DMS114 treated with DMSO at 0.1 percent for 48 hours (cell line): ENCODE results near the gene GAL.

Source experiments
- DNase-seq: peaks from one replicate; lab custom pipeline; 2025; ENCODE audit not compliant: unreplicated experiment; lab: John Stamatoyannopoulos, UW

Gene GAL

DNA sequence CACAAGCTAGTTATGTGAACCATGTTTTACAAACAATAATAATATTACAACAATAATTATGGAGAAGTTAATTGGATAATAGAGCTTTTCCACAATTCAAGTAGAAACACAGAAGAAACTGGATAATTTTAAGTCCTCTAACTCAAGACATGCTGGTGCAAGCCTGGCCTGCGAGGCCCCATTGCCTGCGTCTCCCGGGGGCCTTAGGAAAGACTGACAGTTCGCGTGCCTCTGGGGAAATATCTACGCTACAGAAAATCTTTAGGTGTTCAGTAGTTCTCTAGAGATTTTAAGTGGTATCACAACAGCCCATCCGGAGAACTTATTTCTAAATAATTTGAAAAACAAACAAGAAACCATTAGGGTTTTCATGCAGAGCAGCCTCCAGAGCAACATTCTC is 23.2 kb downstream of the GAL start:
- no peak for DNase-seq

GRCh38 chr11:68709062-68709461 is 24.7 kb downstream of the GAL start:
- no peak for DNase-seq

- no peak for DNase-seq
These were observed 26.1 kb downstream of the GAL start for GRCh38 chr11:68710409-68710808.

DNA sequence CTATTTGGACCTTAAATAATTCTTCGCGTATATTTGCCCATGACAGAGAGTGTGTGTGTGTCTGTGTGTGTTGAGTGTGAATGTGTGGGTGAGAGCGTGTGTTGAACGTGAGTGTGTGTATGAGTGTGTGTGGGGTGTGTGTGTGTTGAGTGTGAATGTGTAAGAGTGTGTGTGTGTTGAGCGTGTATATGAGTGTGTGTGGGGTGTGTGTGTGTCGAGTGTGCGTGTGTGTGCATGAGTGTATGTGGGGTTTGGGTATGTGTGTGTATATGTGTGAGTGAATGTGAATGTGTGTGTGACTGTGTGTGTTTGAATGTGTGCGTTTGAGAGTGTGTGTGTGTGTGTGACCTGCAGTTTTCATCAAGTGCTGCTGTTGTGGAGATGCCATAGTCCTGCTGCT is 26.8 kb downstream of the GAL start:
- DNase-seq: no peak

DNA sequence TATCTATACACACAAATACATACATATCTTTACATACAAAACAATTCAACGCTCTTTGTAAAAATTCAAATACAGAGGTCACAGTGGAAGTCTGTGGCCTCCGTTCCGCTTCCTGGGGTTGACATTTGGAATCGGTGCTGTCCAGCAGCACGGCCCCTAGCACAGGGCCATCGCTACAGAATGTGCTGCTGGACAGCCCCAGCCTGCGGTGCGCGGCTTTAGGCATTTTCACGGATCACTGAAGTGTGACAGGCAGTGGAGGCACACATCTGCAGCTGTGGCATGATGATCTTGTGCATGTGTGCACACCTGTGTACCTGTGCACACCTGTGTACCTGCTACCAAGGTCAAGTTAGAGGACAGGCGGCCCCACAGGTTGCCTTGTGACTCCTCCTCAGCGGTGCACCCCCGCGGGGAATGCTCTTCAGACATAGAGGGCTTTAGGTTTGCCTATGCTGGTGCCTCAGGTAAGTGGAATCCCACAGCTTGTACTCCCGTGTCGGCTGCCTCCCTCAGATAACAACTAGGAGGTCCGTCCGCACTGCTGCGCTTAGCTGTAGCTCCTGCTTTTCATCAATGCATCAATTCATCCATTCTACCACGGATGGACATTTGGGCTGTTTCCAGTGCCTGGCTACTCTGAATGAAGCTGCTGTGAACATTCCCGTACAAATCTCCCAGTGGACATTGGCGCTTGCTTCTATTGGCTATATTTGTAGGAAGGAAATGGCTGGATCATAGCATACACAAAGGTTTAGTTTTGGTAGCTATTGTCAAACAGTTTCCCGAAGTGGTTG is 29.9 kb downstream of the GAL start:
- no peak for DNase-seq

DNA sequence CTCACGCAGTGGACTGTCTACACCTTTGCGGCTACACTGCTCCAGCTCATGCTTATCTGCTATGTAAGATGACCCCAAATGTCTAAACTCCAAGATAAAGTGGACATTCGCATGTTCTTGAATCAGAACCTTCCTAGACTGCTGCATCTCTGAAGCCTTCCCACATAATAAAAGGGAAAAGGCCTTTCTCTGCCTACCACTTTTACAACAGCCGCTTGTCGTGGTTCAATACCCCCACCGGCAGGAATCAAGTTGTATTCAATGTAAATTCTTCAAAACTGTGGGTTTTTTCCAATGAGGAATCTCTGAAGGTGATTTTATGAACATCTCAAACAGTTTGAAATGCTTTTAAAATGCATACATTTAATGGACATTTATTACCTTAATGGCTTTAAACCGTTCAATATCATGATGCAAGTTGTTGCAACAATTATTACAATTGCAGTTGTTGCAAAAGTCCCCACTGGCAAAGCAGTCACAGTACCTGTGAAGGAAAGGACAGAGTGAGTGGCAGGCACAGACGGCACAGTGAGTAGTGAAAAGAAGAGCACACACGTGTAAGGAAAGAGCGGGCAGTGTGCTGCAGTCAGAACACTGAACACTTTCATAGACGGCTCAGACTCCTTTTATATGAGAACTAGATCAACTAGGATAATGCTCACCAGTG is 31.2 kb downstream of the GAL start:
- DNase-seq: no peak

- DNase-seq: no peak
These were observed 36.7 kb downstream of the GAL start for GRCh38 chr11:68721075-68721474.

DNA sequence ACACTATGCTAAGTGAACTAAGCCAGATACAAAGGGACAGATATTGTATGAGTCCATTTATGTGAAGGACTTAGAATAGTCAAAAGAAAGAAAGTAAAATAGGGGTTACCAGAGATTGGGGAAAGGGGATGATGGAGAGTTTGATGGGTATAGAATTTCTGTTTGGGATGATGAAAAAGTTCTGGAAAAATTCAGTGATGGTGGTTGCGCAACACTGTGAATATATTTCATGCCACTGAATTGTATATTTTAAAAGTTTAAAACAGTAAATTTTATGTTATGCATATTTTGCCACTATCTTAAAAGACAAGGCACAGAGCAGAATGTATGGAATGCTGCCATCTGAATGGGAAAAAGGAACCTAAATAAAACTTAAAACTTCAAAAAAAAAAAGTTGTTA is 37.8 kb downstream of the GAL start:
- DNase-seq: no peak

DNA sequence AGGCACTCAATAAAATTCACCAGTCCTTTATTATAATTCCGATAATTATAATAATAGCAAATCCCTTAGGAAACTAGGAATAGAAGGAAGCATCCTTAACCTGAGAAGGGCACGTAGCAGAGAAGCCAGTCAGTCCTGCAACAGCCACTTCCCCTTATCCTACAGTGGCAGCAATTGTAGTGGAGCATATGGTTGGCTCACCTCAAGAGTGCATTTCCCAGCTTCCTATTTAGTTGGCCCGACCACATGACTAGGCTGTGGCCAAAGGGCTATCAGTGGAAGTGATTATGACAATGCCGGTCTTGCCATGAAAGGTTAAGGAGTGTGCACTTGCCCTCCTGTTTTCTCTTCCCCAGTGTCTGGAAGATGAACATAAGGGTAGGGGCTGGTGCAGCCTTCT is 39.9 kb downstream of the GAL start:
- DNase-seq: no peak

DNA sequence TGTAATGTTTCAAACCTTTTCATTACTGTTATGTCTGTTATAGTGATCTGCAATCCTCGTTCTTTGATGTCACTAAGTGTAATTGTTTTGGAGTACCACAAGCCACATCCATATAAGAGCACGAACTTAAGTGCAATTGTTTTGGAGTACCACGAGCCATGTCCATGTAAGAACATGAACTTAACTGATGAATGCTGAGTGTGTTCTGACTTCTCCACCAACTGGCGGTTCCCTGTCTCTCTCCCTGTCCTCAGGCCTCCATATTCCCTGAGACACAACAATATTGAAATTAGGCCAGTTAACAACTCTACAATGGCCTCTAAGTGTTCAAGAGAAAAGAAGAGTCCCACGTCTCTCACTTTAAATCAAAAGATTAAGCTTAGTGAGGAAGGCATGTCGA is 43.4 kb downstream of the GAL start:
- DNase-seq: peak; percentile 93

DNA sequence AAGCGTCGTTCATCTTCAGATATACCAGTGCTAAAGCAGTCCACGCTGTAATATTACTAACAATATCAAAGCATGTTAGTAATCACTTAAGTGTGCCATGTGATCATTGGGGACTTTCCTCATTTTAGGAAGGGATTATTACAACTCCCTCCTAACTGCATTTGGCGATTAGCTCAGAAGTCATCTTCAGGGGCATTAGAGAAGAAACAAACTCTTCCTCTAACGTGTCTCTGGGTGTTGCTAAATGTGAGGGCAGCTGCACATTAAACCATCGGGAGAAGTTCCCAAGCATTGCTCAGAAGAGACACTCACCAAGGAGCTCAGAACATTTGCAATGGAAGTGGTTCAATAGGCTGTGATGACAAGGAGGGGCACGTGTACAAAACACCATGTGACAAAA is 49.8 kb downstream of the GAL start:
- DNase-seq: no peak

GRCh38 chr11:68735125-68735524 is 50.8 kb downstream of the GAL start:
- DNase-seq: no peak

GRCh38 chr11:68735646-68736045 is 51.3 kb downstream of the GAL start:
- no peak for DNase-seq
